GM13976 (cell line): ENCODE measurements around the gene PRKAR2A.
"Not testable (repeated sequence)": the region's sequence is repeated elsewhere in the genome, so short reads cannot be mapped to it uniquely, and the experiment has no call there.

Experiments used
- DNase-seq: peaks from one replicate; pipeline ENCODE4 v3.0.0; 2012; ENCODE audit warnings: low spot score
- CTCF ChIP-seq: IDR thresholded peaks from 2 replicates; pipeline ENCODE4 v1.5.1; 2012; ENCODE audit warnings: borderline replicate concordance, mild to moderate bottlenecking; ENCODE audit not compliant: insufficient read depth; ENCODE audit errors: extremely low read depth, missing control alignments, control extremely low read depth
- in situ Hi-C: fragments of 300-500 bp; cut with MboI; formaldehyde crosslinking; loops from one replicate; pipeline ENCODE4 v1.12.0; 2022; ENCODE audit warnings: low sequenced_read_pairs, mixed read lengths, inconsistent platforms; ENCODE audit not compliant: unreplicated experiment

Gene PRKAR2A

GRCh38 chr3:48762816-48763215, 84.9 kb downstream of the PRKAR2A start:
- no peak for DNase-seq
- TF ChIP-seq CTCF: no peak
- in situ Hi-C loops: no loop called here

GRCh38 chr3:48759991-48760540, 87.6 kb downstream of the PRKAR2A start:
- DNase-seq, in situ Hi-C loops: not testable (repeated sequence)

GRCh38 chr3:48759531-48759930, 88.1 kb downstream of the PRKAR2A start:
- DNase-seq, in situ Hi-C loops: not testable (repeated sequence)

- no peak for DNase-seq
- no peak for TF ChIP-seq CTCF
- in situ Hi-C loops: no loop called here
Observed at GRCh38 chr3:48759071-48759470, 88.6 kb downstream of the PRKAR2A start.

- in situ Hi-C loops: no loop called here
- no peak for TF ChIP-seq CTCF
- DNase-seq: no peak
Observed at GRCh38 chr3:48756640-48757039, 91.0 kb downstream of the PRKAR2A start.

GRCh38 chr3:48750856-48751255, 96.8 kb downstream of the PRKAR2A start:
- DNase-seq: no peak
- no peak for TF ChIP-seq CTCF
- in situ Hi-C loops: no loop called here

GRCh38 chr3:48748754-48749153, 98.9 kb downstream of the PRKAR2A start:
- in situ Hi-C loops: no loop called here
- TF ChIP-seq CTCF: no peak
- no peak for DNase-seq

GRCh38 chr3:48747706-48748105, 100.0 kb downstream of the PRKAR2A start:
- TF ChIP-seq CTCF: no peak
- in situ Hi-C loops: no loop called here
- DNase-seq: no peak
